GM12878 (cell line): Measurements from ENCODE around the gene FUBP1. TPM values are rescaled to one million over a fixed set of nuclear protein-coding genes. Genes with fewer than 3 reads are reported as not detected.

Experiments
- ASH2L ChIP-seq: fragments of 300-600, 200-600 bp; sonication (generic); IDR thresholded peaks from 2 replicates; pipeline ENCODE4 v1.6.1; 2017; ENCODE audit warnings: low read depth, mild to moderate bottlenecking, borderline replicate concordance
- CREM ChIP-seq: IDR thresholded peaks from 2 replicates; pipeline ENCODE4 v1.6.1; 2014; ENCODE audit warnings: antibody characterized with exemption, low read depth
- FOXK2 ChIP-seq: fragments of 450-650 bp; IDR thresholded peaks from 2 replicates; pipeline ENCODE4 v1.6.1; 2017; ENCODE audit warnings: mild to moderate bottlenecking, moderate library complexity
- GABPA ChIP-seq: IDR thresholded peaks from 2 replicates; pipeline ENCODE4 v1.6.1; 2014; ENCODE audit warnings: antibody characterized with exemption, low read depth, mild to moderate bottlenecking, inconsistent platforms
- IKZF1 ChIP-seq: fragments of 450-650 bp; conservative IDR thresholded peaks from 2 replicates; pipeline ENCODE4 v1.6.1; 2017; ENCODE audit warnings: antibody characterized with exemption, mild to moderate bottlenecking
- KLF5 ChIP-seq: fragments of 450-650 bp; IDR thresholded peaks from 2 replicates; pipeline ENCODE4 v1.6.1; 2014; ENCODE audit warnings: mild to moderate bottlenecking; ENCODE audit not compliant: partially characterized antibody
- MYB ChIP-seq: fragments of 150-350 bp; IDR thresholded peaks from 2 replicates; pipeline ENCODE4 v1.6.1; 2014; ENCODE audit warnings: mild to moderate bottlenecking, low read depth, low read length, borderline replicate concordance
- NFYB ChIP-seq: IDR thresholded peaks from 2 replicates; pipeline ENCODE4 v1.6.1; 2011; ENCODE audit warnings: low read depth, mild to moderate bottlenecking, low read length, improper control_type of control experiment, moderate library complexity; ENCODE audit not compliant: insufficient read depth
- NR2C1 ChIP-seq: fragments of 450-650 bp; IDR thresholded peaks from 2 replicates; pipeline ENCODE4 v1.6.1; 2017; ENCODE audit warnings: antibody characterized with exemption, mild to moderate bottlenecking, moderate library complexity
- RAD21 ChIP-seq: IDR thresholded peaks from 2 replicates; pipeline ENCODE4 v1.6.1; 2011; ENCODE audit warnings: mild to moderate bottlenecking, low read depth, low read length, moderate library complexity; ENCODE audit not compliant: insufficient read depth
- RB1 ChIP-seq: fragments of 450-650 bp; formaldehyde crosslinking; IDR thresholded peaks from 2 replicates; pipeline ENCODE4 v1.6.1; 2017; ENCODE audit warnings: mild to moderate bottlenecking, borderline replicate concordance
- SMAD5 ChIP-seq: IDR thresholded peaks from 2 replicates; pipeline ENCODE4 v1.6.1; 2016; ENCODE audit warnings: antibody characterized with exemption, low read depth
- SREBF1 ChIP-seq: IDR thresholded peaks from 2 replicates; pipeline ENCODE4 v1.6.1; 2012; ENCODE audit warnings: mild to moderate bottlenecking, low read length
- SRF ChIP-seq, 2 experiments: IDR thresholded peaks; 2 replicates each; pipeline ENCODE4 v1.6.1; 2011; ENCODE audit warnings: low read depth in 2 of 2, low read length in 2 of 2, mild to moderate bottlenecking in 1 of 2, moderate library complexity in 1 of 2
- TCF12 ChIP-seq: IDR thresholded peaks from 2 replicates; pipeline ENCODE4 v1.6.1; 2011; ENCODE audit warnings: low read depth, mild to moderate bottlenecking, low read length
- ZNF217 ChIP-seq: fragments of 450-650 bp; IDR thresholded peaks from 2 replicates; pipeline ENCODE4 v1.6.1; 2017; ENCODE audit warnings: antibody characterized with exemption, mild to moderate bottlenecking
- polyA plus RNA-seq, 11 experiments: library from polyadenylated mRNA; depleted of rRNA in 4 of 11; unstranded in 6 of 11; stranded (reverse) in 5 of 11; fragments of >200 nt; fragmentation: Nextera tagmentation in 4 of 11; fragmentation: Illumina TruSeq in 1 of 11; extraction: Ambion mirVana in 4 of 11; extraction: Trizol in 1 of 11; gene quantifications; 1 replicate in 1 of 11; 2 replicates in 10 of 11; pipeline versions ENCODE4 v1.2.1 to v1.2.3, GENCODE V29; 2011 to 2016; ENCODE audit warnings: inconsistent platforms in 2 of 11, missing spikeins in 2 of 11, low read depth in 1 of 11
- total RNA-seq, 4 experiments: library from RNA; depleted of rRNA in 3 of 4; stranded (reverse); fragments of >200 nt in 3 of 4; fragmentation: Illumina TruSeq in 1 of 4; extraction: Trizol in 1 of 4; gene quantifications; 2 replicates each; pipeline versions ENCODE4 v1.2.1 to v1.2.3, GENCODE V29; 2013 to 2021
- TF ChIP-seq, protein P1 (sequence below): fragments of 450-650 bp; IDR thresholded peaks from 2 replicates; pipeline ENCODE4 v1.6.1; 2018; ENCODE audit warnings: mild to moderate bottlenecking, low read depth, moderate library complexity; ENCODE audit not compliant: partially characterized antibody
- TF ChIP-seq, protein P2 (sequence below): fragments of 450-650 bp; IDR thresholded peaks from 2 replicates; pipeline ENCODE4 v1.6.1; 2018; ENCODE audit warnings: borderline replicate concordance, mild to moderate bottlenecking; ENCODE audit not compliant: partially characterized antibody
- TF ChIP-seq, protein P3 (sequence below): fragments of 450-650 bp; IDR thresholded peaks from 2 replicates; pipeline ENCODE4 v1.6.1; 2017; ENCODE audit warnings: low read depth, mild to moderate bottlenecking, moderate library complexity
- TF ChIP-seq, protein P4 (sequence below), 3 experiments: IDR thresholded peaks in 2 of 3; conservative IDR thresholded peaks in 1 of 3; 2 replicates each; pipeline ENCODE4 v1.5.1; 2011; ENCODE audit warnings: low read depth in 3 of 3, low read length in 3 of 3, mild to moderate bottlenecking in 3 of 3, control low read depth in 2 of 3, moderate library complexity in 2 of 3, inconsistent platforms in 1 of 3, mixed read lengths in 1 of 3; ENCODE audit not compliant: control insufficient read depth in 2 of 3, insufficient read depth in 1 of 3; ENCODE audit errors: extremely low read depth in 1 of 3

Gene FUBP1
- total and polyA plus RNA-seq, 10 of the 15 experiments (the other 5 are each of a cell fraction or from before 2014, with no cell fraction given) = 110 to 343 (median 191) TPM

DNA sequence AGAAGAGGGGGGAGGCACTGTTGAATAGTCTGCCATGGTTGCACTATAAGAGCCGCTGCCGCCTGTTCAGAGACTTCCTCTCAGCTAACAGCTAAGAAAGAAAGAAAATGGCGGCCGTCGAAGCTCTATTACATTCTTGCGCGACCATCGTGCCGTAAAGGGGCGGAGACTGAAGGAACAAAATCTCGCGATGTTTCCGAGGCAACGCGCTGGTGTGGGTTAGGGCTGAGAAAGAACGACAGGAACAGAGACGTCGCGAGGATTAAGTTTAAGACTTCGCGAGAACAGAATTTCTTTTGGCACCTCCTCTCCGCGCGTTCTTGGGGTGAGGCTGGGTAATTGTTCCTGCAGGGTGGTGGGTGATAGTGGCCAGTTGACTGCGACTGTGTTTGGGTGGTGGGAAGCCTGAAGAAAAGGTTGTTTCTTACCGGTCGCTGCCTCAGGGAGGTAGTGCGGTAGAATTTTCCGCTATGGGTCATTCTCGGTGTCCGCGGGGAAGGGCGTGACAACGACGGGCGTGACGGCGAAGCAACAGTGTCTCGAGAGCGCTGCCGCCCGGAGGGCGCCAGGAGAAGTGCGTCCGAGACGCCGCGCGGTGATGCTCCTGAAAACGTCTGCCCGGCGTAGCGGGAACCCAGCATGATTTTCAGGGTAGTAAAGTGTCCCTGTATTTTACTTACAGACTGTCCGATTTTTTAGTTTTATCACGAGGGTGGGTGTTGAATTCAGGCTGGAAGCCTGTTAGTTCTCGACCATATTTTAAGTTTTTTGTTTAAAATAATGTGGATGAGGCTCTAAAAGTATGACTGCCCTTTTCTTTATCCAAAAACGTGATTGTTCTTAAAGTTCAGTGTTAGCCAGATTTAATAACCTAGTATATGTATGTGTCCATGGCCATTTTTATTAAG is at the start of gene FUBP1 (continued):
- no peak; a peak in 1 of 4 replicates for TF ChIP-seq SRF (IDR thresholded peaks at IDR 0.05; ENCODE audit: low read depth in 2 of 2, low read length in 2 of 2)
- TF ChIP-seq ASH2L = no peak
- TF ChIP-seq KLF5 = no peak
- peak; percentile 66 for TF ChIP-seq CREM
- no peak for TF ChIP-seq FOXK2
- TF ChIP-seq RAD21 = peak; percentile 15; the same call in 1 of the 2 replicates
- TF ChIP-seq RB1 = no peak; the same call in 1 of the 2 replicates
- TF ChIP-seq, protein P1, sequence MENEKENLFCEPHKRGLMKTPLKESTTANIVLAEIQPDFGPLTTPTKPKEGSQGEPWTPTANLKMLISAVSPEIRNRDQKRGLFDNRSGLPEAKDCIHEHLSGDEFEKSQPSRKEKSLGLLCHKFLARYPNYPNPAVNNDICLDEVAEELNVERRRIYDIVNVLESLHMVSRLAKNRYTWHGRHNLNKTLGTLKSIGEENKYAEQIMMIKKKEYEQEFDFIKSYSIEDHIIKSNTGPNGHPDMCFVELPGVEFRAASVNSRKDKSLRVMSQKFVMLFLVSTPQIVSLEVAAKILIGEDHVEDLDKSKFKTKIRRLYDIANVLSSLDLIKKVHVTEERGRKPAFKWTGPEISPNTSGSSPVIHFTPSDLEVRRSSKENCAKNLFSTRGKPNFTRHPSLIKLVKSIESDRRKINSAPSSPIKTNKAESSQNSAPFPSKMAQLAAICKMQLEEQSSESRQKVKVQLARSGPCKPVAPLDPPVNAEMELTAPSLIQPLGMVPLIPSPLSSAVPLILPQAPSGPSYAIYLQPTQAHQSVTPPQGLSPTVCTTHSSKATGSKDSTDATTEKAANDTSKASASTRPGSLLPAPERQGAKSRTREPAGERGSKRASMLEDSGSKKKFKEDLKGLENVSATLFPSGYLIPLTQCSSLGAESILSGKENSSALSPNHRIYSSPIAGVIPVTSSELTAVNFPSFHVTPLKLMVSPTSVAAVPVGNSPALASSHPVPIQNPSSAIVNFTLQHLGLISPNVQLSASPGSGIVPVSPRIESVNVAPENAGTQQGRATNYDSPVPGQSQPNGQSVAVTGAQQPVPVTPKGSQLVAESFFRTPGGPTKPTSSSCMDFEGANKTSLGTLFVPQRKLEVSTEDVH = no peak
- peak; percentile 82; the same call in 1 of the 2 replicates for TF ChIP-seq SMAD5
- no peak for TF ChIP-seq GABPA
- TF ChIP-seq TCF12 = peak; percentile 49; the same call in 1 of the 2 replicates
- TF ChIP-seq, protein P2, sequence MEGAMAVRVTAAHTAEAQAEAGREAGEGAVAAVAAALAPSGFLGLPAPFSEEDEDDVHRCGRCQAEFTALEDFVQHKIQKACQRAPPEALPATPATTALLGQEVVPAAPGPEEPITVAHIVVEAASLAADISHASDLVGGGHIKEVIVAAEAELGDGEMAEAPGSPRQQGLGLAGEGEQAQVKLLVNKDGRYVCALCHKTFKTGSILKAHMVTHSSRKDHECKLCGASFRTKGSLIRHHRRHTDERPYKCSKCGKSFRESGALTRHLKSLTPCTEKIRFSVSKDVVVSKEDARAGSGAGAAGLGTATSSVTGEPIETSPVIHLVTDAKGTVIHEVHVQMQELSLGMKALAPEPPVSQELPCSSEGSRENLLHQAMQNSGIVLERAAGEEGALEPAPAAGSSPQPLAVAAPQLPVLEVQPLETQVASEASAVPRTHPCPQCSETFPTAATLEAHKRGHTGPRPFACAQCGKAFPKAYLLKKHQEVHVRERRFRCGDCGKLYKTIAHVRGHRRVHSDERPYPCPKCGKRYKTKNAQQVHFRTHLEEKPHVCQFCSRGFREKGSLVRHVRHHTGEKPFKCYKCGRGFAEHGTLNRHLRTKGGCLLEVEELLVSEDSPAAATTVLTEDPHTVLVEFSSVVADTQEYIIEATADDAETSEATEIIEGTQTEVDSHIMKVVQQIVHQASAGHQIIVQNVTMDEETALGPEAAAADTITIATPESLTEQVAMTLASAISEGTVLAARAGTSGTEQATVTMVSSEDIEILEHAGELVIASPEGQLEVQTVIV = peak; percentile 69
- no peak for TF ChIP-seq MYB
- no peak for TF ChIP-seq SREBF1
- TF ChIP-seq NFYB = no peak
- TF ChIP-seq, protein P3, sequence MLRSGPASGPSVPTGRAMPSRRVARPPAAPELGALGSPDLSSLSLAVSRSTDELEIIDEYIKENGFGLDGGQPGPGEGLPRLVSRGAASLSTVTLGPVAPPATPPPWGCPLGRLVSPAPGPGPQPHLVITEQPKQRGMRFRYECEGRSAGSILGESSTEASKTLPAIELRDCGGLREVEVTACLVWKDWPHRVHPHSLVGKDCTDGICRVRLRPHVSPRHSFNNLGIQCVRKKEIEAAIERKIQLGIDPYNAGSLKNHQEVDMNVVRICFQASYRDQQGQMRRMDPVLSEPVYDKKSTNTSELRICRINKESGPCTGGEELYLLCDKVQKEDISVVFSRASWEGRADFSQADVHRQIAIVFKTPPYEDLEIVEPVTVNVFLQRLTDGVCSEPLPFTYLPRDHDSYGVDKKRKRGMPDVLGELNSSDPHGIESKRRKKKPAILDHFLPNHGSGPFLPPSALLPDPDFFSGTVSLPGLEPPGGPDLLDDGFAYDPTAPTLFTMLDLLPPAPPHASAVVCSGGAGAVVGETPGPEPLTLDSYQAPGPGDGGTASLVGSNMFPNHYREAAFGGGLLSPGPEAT = no peak; the same call in 1 of the 2 replicates
- no peak for TF ChIP-seq NR2C1
- no peak for TF ChIP-seq ZNF217
- peak; percentile 24; the same call in 1 of the 2 replicates for TF ChIP-seq IKZF1
- TF ChIP-seq, protein P4, sequence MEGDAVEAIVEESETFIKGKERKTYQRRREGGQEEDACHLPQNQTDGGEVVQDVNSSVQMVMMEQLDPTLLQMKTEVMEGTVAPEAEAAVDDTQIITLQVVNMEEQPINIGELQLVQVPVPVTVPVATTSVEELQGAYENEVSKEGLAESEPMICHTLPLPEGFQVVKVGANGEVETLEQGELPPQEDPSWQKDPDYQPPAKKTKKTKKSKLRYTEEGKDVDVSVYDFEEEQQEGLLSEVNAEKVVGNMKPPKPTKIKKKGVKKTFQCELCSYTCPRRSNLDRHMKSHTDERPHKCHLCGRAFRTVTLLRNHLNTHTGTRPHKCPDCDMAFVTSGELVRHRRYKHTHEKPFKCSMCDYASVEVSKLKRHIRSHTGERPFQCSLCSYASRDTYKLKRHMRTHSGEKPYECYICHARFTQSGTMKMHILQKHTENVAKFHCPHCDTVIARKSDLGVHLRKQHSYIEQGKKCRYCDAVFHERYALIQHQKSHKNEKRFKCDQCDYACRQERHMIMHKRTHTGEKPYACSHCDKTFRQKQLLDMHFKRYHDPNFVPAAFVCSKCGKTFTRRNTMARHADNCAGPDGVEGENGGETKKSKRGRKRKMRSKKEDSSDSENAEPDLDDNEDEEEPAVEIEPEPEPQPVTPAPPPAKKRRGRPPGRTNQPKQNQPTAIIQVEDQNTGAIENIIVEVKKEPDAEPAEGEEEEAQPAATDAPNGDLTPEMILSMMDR (IDR thresholded peaks at IDR 0.05 in 2 of 3, conservative IDR thresholded peaks at IDR 0.05 in 1 of 3; ENCODE audit: control insufficient read depth in 2 of 3, extremely low read depth in 1 of 3, insufficient read depth in 1 of 3, low read depth in 3 of 3, low read length in 3 of 3) = peak; percentile 77 to 84 (median 81)
